WERI-Rb-1 (cell line): Measurements from ENCODE around the gene CDH23.

Experiments
- DNase-seq: peaks from one replicate; pipeline ENCODE4 v3.0.0-alpha.2; 2020
- H3K27ac ChIP-seq: fragments of 250-450 bp; sonication (Bioruptor Pico); 2 replicates; pipeline ENCODE4 v1.5.1; 2020; ENCODE audit warnings: mild to moderate bottlenecking, moderate library complexity
- H3K27me3 ChIP-seq: fragments of 250-450 bp; sonication (Bioruptor Pico); 2 replicates; pipeline ENCODE4 v1.5.1; 2021; ENCODE audit warnings: mild to moderate bottlenecking, low read depth, moderate library complexity; ENCODE audit not compliant: insufficient read depth, severe bottlenecking
- H3K36me3 ChIP-seq: fragments of 250-450 bp; sonication (Bioruptor Pico); 2 replicates; pipeline ENCODE4 v1.5.1; 2020; ENCODE audit warnings: mild to moderate bottlenecking, moderate library complexity
- H3K4me3 ChIP-seq: 2 replicates; pipeline ENCODE4 v1.5.1; 2011; ENCODE audit warnings: low read depth, mild to moderate bottlenecking, control low read depth, low read length
- H3K9me3 ChIP-seq: fragments of 250-450 bp; sonication (Bioruptor Pico); 2 replicates; pipeline ENCODE4 v1.5.1; 2021; ENCODE audit warnings: mild to moderate bottlenecking, moderate library complexity; ENCODE audit not compliant: severe bottlenecking
- TF ChIP-seq, protein P1 (sequence below): IDR thresholded peaks from 2 replicates; pipeline ENCODE4 v1.5.1; 2011; ENCODE audit warnings: low read depth, mild to moderate bottlenecking, control low read depth, inconsistent platforms, low read length

Gene CDH23

DNA sequence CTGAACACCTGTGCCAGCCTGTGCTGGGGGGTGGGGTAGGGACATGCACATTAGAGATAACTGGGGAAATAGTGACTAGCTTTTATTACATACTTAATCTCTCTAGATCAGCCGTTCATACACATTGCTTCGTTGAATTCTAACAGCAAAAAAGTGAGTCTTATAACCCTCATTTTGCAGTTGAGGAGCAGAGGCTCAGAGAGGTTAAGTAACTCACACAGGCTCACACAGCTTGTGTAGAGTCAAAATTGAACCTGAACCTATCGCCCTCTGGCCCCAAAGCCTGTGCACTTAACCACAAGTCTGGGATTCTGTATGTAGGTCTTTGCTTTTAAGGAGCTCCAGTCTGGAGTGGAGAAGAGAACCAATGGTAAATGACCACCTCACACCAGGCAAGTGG is 59.9 kb downstream of the CDH23 start:
- H3K27ac ChIP-seq, result no peak overlapping the region
- TF ChIP-seq, protein P1, sequence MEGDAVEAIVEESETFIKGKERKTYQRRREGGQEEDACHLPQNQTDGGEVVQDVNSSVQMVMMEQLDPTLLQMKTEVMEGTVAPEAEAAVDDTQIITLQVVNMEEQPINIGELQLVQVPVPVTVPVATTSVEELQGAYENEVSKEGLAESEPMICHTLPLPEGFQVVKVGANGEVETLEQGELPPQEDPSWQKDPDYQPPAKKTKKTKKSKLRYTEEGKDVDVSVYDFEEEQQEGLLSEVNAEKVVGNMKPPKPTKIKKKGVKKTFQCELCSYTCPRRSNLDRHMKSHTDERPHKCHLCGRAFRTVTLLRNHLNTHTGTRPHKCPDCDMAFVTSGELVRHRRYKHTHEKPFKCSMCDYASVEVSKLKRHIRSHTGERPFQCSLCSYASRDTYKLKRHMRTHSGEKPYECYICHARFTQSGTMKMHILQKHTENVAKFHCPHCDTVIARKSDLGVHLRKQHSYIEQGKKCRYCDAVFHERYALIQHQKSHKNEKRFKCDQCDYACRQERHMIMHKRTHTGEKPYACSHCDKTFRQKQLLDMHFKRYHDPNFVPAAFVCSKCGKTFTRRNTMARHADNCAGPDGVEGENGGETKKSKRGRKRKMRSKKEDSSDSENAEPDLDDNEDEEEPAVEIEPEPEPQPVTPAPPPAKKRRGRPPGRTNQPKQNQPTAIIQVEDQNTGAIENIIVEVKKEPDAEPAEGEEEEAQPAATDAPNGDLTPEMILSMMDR, result no peak
- no peaks in the 10 kb centered on the region for H3K9me3 ChIP-seq
- H3K4me3 ChIP-seq, result no peak overlapping the region
- no peaks in the 10 kb centered on the region for H3K27me3 ChIP-seq
- H3K36me3 ChIP-seq, result peaks cover 85% of the 10 kb centered on the region
- no peak for DNase-seq

DNA sequence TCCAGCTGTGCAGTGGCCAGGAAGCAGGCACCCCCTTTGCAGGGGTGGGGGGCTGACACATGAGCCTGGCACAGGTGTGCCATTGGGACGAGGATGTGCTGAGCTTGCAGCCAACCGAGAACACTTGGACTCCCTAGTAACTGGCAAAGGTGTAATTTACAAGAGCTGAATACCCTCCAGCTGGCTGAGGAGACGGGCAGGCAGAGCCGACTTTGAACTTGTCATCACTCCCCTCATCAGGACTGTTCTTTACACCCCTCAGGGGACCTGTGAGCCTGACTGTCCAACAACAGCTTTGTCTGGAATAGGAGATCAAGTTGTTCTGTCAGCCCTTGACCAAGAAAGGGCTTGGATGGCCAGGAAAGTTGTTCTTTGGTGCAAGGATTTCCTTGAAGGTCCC is 61.2 kb downstream of the CDH23 start:
- H3K27me3 ChIP-seq, result no peaks in the 10 kb centered on the region
- no peak for DNase-seq
- H3K9me3 ChIP-seq, result no peaks in the 10 kb centered on the region
- TF ChIP-seq, protein P1, result no peak
- peaks cover 87% of the 10 kb centered on the region for H3K36me3 ChIP-seq
- no peak overlapping the region for H3K4me3 ChIP-seq
- H3K27ac ChIP-seq, result no peak overlapping the region

DNA sequence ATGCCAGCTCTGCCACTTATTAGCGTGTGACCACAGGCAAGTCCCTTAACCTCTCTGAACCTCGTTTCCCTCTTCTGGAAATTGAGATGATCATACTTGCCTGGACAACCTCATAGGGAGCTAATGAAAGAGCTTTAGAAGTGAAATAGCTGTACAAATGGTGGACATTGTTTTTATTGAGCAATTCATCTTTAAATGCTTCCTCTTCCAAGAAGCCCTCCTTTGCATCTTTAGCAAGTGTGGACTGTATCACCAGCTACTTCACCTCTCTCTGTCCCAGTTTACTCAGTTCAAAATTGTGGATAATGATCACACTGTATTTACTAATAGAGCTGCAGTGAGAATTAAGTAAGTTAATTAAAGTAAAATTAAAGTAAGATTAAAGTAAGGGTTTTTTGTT is 61.7 kb downstream of the CDH23 start:
- Histone ChIP-seq H3K27ac (no peak overlapping the region), H3K9me3 (no peaks in the 10 kb centered on the region), H3K36me3 (peaks cover 87% of the 10 kb centered on the region), H3K4me3 (no peak overlapping the region), H3K27me3 (no peaks in the 10 kb centered on the region)
- no peak for DNase-seq
- TF ChIP-seq, protein P1, result no peak

DNA sequence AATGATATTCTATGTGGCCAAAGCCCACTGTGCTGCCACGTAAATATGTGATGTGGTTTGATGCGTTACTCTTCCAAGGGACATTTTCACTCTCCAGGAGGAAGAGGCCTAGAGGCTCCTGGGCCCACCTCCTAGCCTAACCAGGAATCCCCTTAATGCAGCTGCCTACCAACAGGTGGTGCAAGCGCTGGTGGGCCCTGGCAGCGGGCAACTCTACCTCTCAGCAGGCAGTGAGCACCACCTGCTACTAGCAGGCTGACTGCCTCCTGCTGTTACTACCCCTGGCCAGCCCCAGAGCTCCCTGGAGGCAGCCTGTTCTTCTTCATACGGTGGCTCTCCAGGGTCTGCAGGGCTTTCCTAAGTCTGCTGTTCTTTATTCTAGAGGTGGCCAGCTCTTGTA is 62.8 kb downstream of the CDH23 start:
- Histone ChIP-seq H3K4me3 (no peak overlapping the region), H3K9me3 (no peaks in the 10 kb centered on the region), H3K27me3 (no peaks in the 10 kb centered on the region), H3K27ac (no peak overlapping the region), H3K36me3 (peaks cover 83% of the 10 kb centered on the region)
- no peak for DNase-seq
- TF ChIP-seq, protein P1, result no peak

DNA sequence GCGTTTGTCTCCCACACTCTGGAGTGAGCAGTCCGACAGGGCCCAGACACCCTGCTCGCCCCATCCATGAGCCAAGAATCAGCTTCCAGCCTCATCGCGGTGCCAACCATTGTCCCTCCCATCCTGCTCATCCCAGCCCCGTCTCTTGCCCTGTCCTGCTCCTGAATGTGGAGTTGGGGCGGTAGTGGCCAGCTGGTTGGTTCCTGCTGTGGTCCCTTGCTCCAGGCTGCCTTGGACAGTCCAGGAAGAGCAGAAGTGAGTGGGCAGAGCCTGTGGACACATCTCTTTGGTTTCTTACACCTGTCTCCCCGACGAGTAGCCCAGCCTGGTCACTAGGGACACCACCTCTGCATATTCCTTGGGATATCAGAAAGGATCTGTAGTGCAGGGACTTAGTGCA is 63.9 kb downstream of the CDH23 start:
- Histone ChIP-seq H3K9me3 (no peaks in the 10 kb centered on the region), H3K36me3 (peaks cover 79% of the 10 kb centered on the region), H3K4me3 (no peak overlapping the region), H3K27me3 (no peaks in the 10 kb centered on the region), H3K27ac (no peak overlapping the region)
- no peak for DNase-seq
- TF ChIP-seq, protein P1, result no peak

DNA sequence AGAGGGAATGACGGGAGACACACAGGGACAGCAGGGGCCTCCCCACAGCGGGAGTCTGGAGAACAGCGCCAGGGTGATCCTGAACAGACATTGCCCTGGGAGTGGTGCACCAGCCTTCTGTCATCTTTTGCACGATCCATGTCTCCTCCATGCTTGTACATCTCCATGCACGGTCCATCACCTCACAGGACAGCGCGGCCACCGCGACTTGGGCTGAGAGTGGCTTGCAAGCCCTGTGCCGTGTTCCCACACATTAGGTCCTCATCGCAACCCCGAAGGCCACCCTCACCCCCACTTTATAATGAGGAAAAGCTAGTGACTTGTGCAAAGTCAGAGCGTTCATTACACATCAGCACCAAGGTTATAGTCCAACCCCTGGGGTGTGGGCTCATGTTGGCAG is 64.7 kb downstream of the CDH23 start:
- Histone ChIP-seq H3K27ac (peak overlapping the region; percentile 33; the same call in 1 of the 2 replicates), H3K36me3 (peaks cover 72% of the 10 kb centered on the region), H3K27me3 (no peaks in the 10 kb centered on the region), H3K4me3 (no peak overlapping the region), H3K9me3 (no peaks in the 10 kb centered on the region)
- TF ChIP-seq, protein P1, result no peak
- no peak for DNase-seq
